SK-N-SH (cell line): ENCODE measurements around the gene WSB2. TPM values are rescaled to one million over a fixed set of nuclear protein-coding genes. Genes with fewer than 3 reads are reported as not detected.
"Not testable (repeated sequence)": the region's sequence is repeated elsewhere in the genome, so short reads cannot be mapped to it uniquely, and the experiment has no call there.

Experiments used
- CTCF ChIA-PET: fragments of 300-600, 350-600 bp; formaldehyde crosslinking; extraction: SDS; loops from one replicate; lab custom pipeline; 2021; lab: Yijun Ruan, JAX
- POLR2A ChIA-PET: fragments of 350-600 bp; sonication (Branson Sonifier 250); formaldehyde crosslinking; extraction: SDS; loops from one replicate; lab custom pipeline; 2020; ENCODE audit warnings: antibody characterized with exemption, inconsistent platforms; lab: Yijun Ruan, JAX
- DNase-seq: peaks from one replicate; pipeline ENCODE4 v3.0.0; 2012
- H2AFZ ChIP-seq: fragments of 200-600 bp; sonication (generic); 2 replicates; pipeline ENCODE4 v1.8.1; 2016; ENCODE audit warnings: antibody characterized with exemption, mild to moderate bottlenecking, low read depth
- H3F3A ChIP-seq: fragments of 200-600 bp; sonication (generic); replicated peaks from 2 replicates; pipeline ENCODE3; 2016; ENCODE audit warnings: antibody characterized with exemption, mild to moderate bottlenecking; ENCODE audit not compliant: insufficient read depth
- H3K27ac ChIP-seq, 2 experiments: fragments of 200-500 bp in 1 of 2; fragments of 200-600 bp in 1 of 2; sonication (Bioruptor generic) in 1 of 2; sonication (generic), shearing (Covaris generic) in 1 of 2; 2 replicates each; pipeline versions ENCODE4 v1.5.1 to v1.6.1; 2014 to 2016; ENCODE audit warnings: low read depth in 2 of 2, inconsistent platforms in 1 of 2, low read length in 1 of 2, mild to moderate bottlenecking in 1 of 2, mixed read lengths in 1 of 2
- H3K27me3 ChIP-seq: fragments of 200-600 bp; sonication (generic), shearing (Covaris generic); 2 replicates; pipeline ENCODE4 v1.6.1; 2016; ENCODE audit warnings: mixed run types; ENCODE audit not compliant: insufficient read depth
- H3K36me3 ChIP-seq, 2 experiments: fragments of 200-500 bp in 1 of 2; fragments of 200-600 bp in 1 of 2; sonication (Bioruptor generic) in 1 of 2; sonication (generic) in 1 of 2; replicated peaks in 1 of 2; 2 replicates each; pipeline versions ENCODE3 to v1.5.1; 2014 to 2016; ENCODE audit warnings: low read length in 1 of 2, mild to moderate bottlenecking in 1 of 2; ENCODE audit not compliant: insufficient read depth in 2 of 2, control insufficient read depth in 1 of 2
- H3K4me1 ChIP-seq, 2 experiments: fragments of 200-500 bp in 1 of 2; fragments of 200-600 bp in 1 of 2; sonication (Bioruptor generic) in 1 of 2; sonication (generic), shearing (Covaris generic) in 1 of 2; 2 replicates each; pipeline versions ENCODE4 v1.5.1 to v1.6.1; 2014 to 2016; ENCODE audit warnings: low read depth in 1 of 2, low read length in 1 of 2, mixed run types in 1 of 2; ENCODE audit not compliant: insufficient read depth in 2 of 2, control insufficient read depth in 1 of 2
- H3K4me2 ChIP-seq: fragments of 200-600 bp; sonication (generic), shearing (Covaris generic); 2 replicates; pipeline ENCODE4 v1.6.1; 2017; ENCODE audit warnings: mixed run types
- H3K4me3 ChIP-seq, 2 experiments: fragments of 200-500 bp in 1 of 2; fragments of 200-600 bp in 1 of 2; sonication (Bioruptor generic) in 1 of 2; sonication (generic), shearing (Covaris generic) in 1 of 2; 2 replicates each; pipeline versions ENCODE4 v1.5.1 to v1.8.1; 2014 to 2016; ENCODE audit warnings: low read depth in 2 of 2, inconsistent platforms in 1 of 2, low read length in 1 of 2, mild to moderate bottlenecking in 1 of 2, mixed read lengths in 1 of 2, moderate library complexity in 1 of 2
- H3K79me2 ChIP-seq: fragments of 200-600 bp; sonication (generic); 2 replicates; pipeline ENCODE4 v1.8.1; 2017; ENCODE audit warnings: mild to moderate bottlenecking; ENCODE audit not compliant: insufficient read depth
- H3K9ac ChIP-seq: fragments of 200-600 bp; sonication (generic); 2 replicates; pipeline ENCODE4 v1.6.1; 2017; ENCODE audit warnings: mixed run types
- H3K9me2 ChIP-seq: fragments of 200-600 bp; sonication (generic); 2 replicates; pipeline ENCODE4 v1.6.1; 2017; ENCODE audit warnings: mixed run types
- H3K9me3 ChIP-seq: fragments of 200-600 bp; sonication (generic); 2 replicates; pipeline ENCODE4 v1.6.1; 2017; ENCODE audit warnings: mixed run types, mild to moderate bottlenecking, moderate library complexity
- H4K20me1 ChIP-seq: fragments of 200-600 bp; sonication (generic); 2 replicates; pipeline ENCODE4 v1.6.1; 2017; ENCODE audit warnings: mild to moderate bottlenecking, mixed run types; ENCODE audit not compliant: insufficient read depth
- ELF1 ChIP-seq: IDR thresholded peaks from 2 replicates; pipeline ENCODE4 v1.4.0; 2012
- FOSL2 ChIP-seq: IDR thresholded peaks from 2 replicates; pipeline ENCODE4 v1.4.0; 2012; ENCODE audit warnings: low read depth, mild to moderate bottlenecking, moderate library complexity, borderline replicate concordance
- FOXJ3 ChIP-seq: sonication (generic); formaldehyde crosslinking; IDR thresholded peaks from 2 replicates; pipeline ENCODE4 v1.5.1; 2020; ENCODE audit warnings: mild to moderate bottlenecking, missing genetic modification reagents
- GATA2 ChIP-seq: sonication (generic); formaldehyde crosslinking; IDR thresholded peaks from 2 replicates; pipeline ENCODE4 v1.5.0; 2020; ENCODE audit warnings: mild to moderate bottlenecking, missing genetic modification reagents
- JUND ChIP-seq: IDR thresholded peaks from 2 replicates; pipeline ENCODE4 v1.4.0; 2012
- POLR2AphosphoS5 ChIP-seq: IDR thresholded peaks from 2 replicates; pipeline ENCODE4 v1.6.1; 2012; ENCODE audit warnings: low read depth, low read length
- RAD21 ChIP-seq: IDR thresholded peaks from 2 replicates; pipeline ENCODE4 v1.6.1; 2012; ENCODE audit warnings: mild to moderate bottlenecking, low read length
- SIN3A ChIP-seq: IDR thresholded peaks from 2 replicates; pipeline ENCODE4 v1.6.1; 2012; ENCODE audit warnings: low read depth, mild to moderate bottlenecking, low read length, moderate library complexity, borderline replicate concordance
- WGBS: methylation state at CpG from one replicate; pipeline ENCODE4 v1.1.6; 2017; ENCODE audit warnings: low lambda C conversion rate; 5-methylcytosine and 5-hydroxymethylcytosine counted together
- polyA plus RNA-seq, 3 experiments: library from polyadenylated mRNA; depleted of rRNA; stranded (reverse); fragments of >200 nt; gene quantifications; 2 replicates each; pipeline ENCODE4 v1.2.3, GENCODE V29; 2012
- TF ChIP-seq, protein P1 (sequence below): IDR thresholded peaks from 2 replicates; pipeline ENCODE4; 2012

The WSB2 gene
- polyA plus RNA-seq, 1 of the 3 experiments (the other 2 are of a cell fraction), result 54.4 TPM

DNA sequence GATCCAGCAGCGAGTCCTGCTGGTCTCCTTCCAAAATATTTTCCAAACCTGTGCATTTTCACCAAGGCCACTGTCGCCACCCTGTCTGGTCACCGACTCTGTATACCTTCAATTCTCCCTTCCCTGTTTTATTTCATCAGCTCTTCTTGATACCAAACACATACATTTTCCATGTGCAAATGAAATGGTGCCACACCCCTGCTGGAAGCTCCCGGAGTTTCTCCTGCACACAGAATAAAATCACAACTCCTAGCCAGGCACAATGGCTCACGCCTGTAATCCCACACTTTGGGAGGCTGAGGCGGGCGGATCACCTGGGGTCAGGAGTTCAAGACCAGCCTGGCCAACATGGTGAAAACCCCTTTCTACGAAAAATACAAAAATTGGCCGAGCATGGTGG lies 28.8 kb upstream of the WSB2 start:
- no peaks in the 10 kb centered on the region for H3K9me2 ChIP-seq
- H2AFZ ChIP-seq, result no peak overlapping the region
- H3K79me2 ChIP-seq, result no peaks in the 10 kb centered on the region
- no peaks in the 10 kb centered on the region for H3K27me3 ChIP-seq
- H3K27ac ChIP-seq, result no peak overlapping the region
- peaks cover 0 to 4% of the 10 kb centered on the region in 2 experiments for H3K36me3 ChIP-seq
- no peak for TF ChIP-seq GATA2 (CRISPR knock-in tag)
- TF ChIP-seq, protein P1, sequence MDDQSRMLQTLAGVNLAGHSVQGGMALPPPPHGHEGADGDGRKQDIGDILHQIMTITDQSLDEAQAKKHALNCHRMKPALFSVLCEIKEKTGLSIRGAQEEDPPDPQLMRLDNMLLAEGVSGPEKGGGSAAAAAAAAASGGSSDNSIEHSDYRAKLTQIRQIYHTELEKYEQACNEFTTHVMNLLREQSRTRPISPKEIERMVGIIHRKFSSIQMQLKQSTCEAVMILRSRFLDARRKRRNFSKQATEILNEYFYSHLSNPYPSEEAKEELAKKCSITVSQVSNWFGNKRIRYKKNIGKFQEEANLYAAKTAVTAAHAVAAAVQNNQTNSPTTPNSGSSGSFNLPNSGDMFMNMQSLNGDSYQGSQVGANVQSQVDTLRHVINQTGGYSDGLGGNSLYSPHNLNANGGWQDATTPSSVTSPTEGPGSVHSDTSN, result no peak
- TF ChIP-seq POLR2AphosphoS5, result no peak
- no peak for TF ChIP-seq FOXJ3 (CRISPR knock-in tag)
- TF ChIP-seq ELF1, result no peak
- TF ChIP-seq SIN3A, result no peak
- no peak for TF ChIP-seq JUND
- no peak for TF ChIP-seq RAD21
- no peak for TF ChIP-seq FOSL2
- H3K9me3 ChIP-seq, result no peaks in the 10 kb centered on the region
- H3F3A ChIP-seq, result no peaks in the 10 kb centered on the region
- no peaks in the 10 kb centered on the region for H4K20me1 ChIP-seq
- no peak overlapping the region for H3K9ac ChIP-seq
- no peak overlapping the region for H3K4me3 ChIP-seq
- ChIA-PET POLR2A (no interaction called here), CTCF (no interaction called here)
- H3K4me1 ChIP-seq, result no peaks in the 10 kb centered on the region
- DNase-seq, result no peak
- no peak overlapping the region for H3K4me2 ChIP-seq
- 91% methylated on average over 9 of the region's 9 CpGs for WGBS

DNA sequence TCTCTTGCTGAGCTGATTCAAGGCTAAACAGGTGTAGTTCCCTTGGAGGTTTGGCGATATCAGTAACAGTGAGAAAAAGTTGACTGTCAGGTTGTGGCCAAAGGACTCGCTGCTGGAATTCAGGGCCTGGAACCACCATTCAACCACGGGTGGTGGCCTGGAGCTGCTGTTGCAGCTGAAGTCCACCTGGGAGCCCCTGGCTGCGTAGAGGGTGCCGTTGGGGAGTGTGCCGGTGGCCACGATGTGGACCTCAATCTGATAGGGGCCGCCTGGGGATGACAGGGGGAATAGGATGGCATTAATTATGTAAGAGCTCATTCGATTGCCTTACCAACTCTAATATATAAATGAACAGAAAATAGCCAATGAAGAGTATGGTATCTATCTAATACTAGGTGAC lies 21.2 kb upstream of the WSB2 start:
- Histone ChIP-seq H3K4me1 (no peaks in the 10 kb centered on the region), H3K9me3 (no peaks in the 10 kb centered on the region), H3K27ac (no peak overlapping the region), H3K9ac (no peak overlapping the region), H3K27me3 (no peaks in the 10 kb centered on the region), H3K79me2 (no peaks in the 10 kb centered on the region), H3K9me2 (no peaks in the 10 kb centered on the region), H3K4me3 (no peak overlapping the region), H2AFZ (no peak overlapping the region), H3K4me2 (no peak overlapping the region), H4K20me1 (no peaks in the 10 kb centered on the region), H3F3A (no peaks in the 10 kb centered on the region), H3K36me3 (peaks cover 7 to 14% of the 10 kb centered on the region in 2 experiments)
- no peak for TF ChIP-seq POLR2AphosphoS5
- CTCF ChIA-PET, result interaction anchor here (0.8 kb wide), 1 partner anchor 19 kb away, joined by 3 read pairs; no protein-coding TSS in a partner anchor
- POLR2A ChIA-PET, result no interaction called here
- no peak for DNase-seq
- 93% methylated on average over 9 of the region's 9 CpGs for WGBS

DNA sequence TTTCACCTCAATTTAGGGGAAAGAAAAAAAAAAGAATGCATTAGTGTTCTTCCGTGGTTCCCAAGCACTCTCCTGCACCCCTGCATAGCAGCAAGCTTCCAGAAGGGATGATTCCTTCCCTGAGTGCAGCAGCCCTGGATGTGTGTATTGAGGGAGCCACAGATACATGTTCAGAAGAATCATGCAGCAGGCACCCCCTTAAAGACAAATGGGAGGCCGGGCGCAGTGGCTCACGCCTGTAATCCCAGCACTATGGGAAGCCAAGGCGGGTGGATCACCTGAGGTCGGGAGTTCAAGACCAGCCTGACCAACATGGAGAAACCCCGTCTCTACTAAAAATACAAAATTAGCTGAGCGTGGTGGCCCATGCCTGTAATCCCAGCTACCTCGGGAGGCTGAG lies 20.5 kb upstream of the WSB2 start:
- DNase-seq, H3K79me2 ChIP-seq, H4K20me1 ChIP-seq, H3K9me3 ChIP-seq, H3F3A ChIP-seq, H3K4me3 ChIP-seq, POLR2A ChIA-PET, H3K4me2 ChIP-seq, H3K27me3 ChIP-seq, H2AFZ ChIP-seq, H3K9me2 ChIP-seq, H3K27ac ChIP-seq, CTCF ChIA-PET, H3K4me1 ChIP-seq, H3K9ac ChIP-seq: not testable (repeated sequence)
- peaks cover 7 to 14% of the 10 kb centered on the region in 2 experiments for H3K36me3 ChIP-seq
- 95% methylated on average over 9 of the region's 9 CpGs for WGBS
